ENCODE results near the gene FAT1. TPM values are rescaled to one million over a fixed set of nuclear protein-coding genes. Genes with fewer than 3 reads are reported as not detected.

The FAT1 gene
- total and polyA plus RNA-seq, 2 donors (not counting 1 experiment from before 2014, with no cell fraction given): 151 to 729 TPM

DNA sequence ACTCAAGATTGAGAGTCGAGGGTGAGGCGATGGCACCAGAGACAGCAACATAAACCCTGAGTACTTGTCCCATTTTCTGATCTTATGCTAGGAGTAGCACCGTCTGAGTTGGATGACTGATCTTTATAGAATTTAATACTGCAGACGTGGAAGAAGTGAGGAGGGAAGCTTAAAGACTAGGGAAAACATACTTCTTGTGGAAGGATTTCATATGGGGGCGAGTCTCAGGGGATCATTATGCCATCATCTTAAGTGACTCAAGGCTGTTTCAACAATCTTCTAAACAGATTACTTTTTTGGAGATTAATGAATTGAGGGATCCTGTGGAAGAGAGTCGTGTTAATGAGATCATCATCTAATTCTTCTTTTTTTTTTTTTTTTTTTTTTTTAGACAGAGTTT is 17.2 kb upstream of the FAT1 start:
- peak in 1 of 2 donors; percentile 52 for DNase-seq (ENCODE audit: low read depth in 2 of 2)
- TF ChIP-seq, protein P1, sequence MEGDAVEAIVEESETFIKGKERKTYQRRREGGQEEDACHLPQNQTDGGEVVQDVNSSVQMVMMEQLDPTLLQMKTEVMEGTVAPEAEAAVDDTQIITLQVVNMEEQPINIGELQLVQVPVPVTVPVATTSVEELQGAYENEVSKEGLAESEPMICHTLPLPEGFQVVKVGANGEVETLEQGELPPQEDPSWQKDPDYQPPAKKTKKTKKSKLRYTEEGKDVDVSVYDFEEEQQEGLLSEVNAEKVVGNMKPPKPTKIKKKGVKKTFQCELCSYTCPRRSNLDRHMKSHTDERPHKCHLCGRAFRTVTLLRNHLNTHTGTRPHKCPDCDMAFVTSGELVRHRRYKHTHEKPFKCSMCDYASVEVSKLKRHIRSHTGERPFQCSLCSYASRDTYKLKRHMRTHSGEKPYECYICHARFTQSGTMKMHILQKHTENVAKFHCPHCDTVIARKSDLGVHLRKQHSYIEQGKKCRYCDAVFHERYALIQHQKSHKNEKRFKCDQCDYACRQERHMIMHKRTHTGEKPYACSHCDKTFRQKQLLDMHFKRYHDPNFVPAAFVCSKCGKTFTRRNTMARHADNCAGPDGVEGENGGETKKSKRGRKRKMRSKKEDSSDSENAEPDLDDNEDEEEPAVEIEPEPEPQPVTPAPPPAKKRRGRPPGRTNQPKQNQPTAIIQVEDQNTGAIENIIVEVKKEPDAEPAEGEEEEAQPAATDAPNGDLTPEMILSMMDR (conservative IDR thresholded peaks at IDR 0.05 in 1 of 2, IDR thresholded peaks at IDR 0.05 in 1 of 2; ENCODE audit: low read depth in 1 of 2, low read length in 2 of 2): no peak
- TF ChIP-seq EZH2 (IDR thresholded peaks at IDR 0.05; ENCODE audit: low read length, missing control alignments): no peak
- H4K20me1 ChIP-seq (ENCODE audit: control insufficient read depth, extremely low read depth, insufficient read depth, low read length): no peaks in the 10 kb centered on the region
- no peaks in the 10 kb centered on the region for H3K79me2 ChIP-seq (ENCODE audit: control insufficient read depth, insufficient read depth, low read length)
- H3K9me3 ChIP-seq (ENCODE audit: control insufficient read depth, insufficient read depth, low read depth, low read length): no peaks in the 10 kb centered on the region
- no peak overlapping the region for H3K4me3 ChIP-seq (replicated peaks in 1 of 4; ENCODE audit: control extremely low read depth in 1 of 4, insufficient read depth in 1 of 4, low read depth in 3 of 4, low read length in 4 of 4)
- no peak overlapping the region for H3K9ac ChIP-seq (ENCODE audit: insufficient read depth, low read length)
- H3K27me3 ChIP-seq (ENCODE audit: control insufficient read depth, insufficient read depth, low read length): no peaks in the 10 kb centered on the region
- H3K27ac ChIP-seq (ENCODE audit: insufficient read depth, low read length): no peak overlapping the region
- H3K36me3 ChIP-seq (ENCODE audit: control insufficient read depth, insufficient read depth, low read length): no peaks in the 10 kb centered on the region
- no peaks in the 10 kb centered on the region for H3K4me1 ChIP-seq (ENCODE audit: control insufficient read depth, extremely low read depth, insufficient read depth, low read length)
- H2AFZ ChIP-seq (ENCODE audit: low read length): no peak overlapping the region
- no peak overlapping the region for H3K4me2 ChIP-seq (ENCODE audit: extremely low read depth, insufficient read depth, low read length)

DNA sequence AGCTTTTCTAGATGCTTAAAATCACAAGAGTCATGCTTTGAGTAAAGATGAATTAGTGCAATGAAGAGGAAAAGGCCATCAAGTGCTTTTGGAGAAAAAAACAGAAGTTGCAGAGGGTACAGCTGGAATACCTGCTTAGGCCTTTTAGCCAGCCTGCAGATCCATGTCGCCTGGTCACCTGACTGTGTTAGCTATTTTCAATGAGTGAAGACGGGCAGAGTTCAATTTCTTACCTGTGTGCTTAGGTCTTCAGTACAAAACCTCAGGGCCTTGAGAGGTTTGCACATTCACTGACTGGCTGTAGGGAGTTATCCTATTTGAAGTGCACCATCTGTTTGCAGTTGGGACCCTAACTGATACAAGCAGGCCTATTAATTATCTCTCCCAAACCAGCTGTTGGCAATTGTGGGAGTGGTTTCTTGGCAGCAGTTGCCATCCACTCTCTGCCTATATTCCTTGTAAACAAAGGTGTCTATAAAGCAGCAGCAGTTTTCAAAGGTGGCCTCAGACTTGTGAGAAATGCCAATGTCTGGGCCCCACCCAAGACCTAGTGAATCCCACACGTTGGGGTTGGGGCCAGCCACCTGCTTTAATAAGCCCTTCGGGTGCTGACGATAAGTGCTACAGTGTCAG is 16.3 kb upstream of the FAT1 start:
- no peak for DNase-seq (ENCODE audit: low read depth in 2 of 2)
- H3K4me3 ChIP-seq (replicated peaks in 1 of 4; ENCODE audit: control extremely low read depth in 1 of 4, insufficient read depth in 1 of 4, low read depth in 3 of 4, low read length in 4 of 4): no peak overlapping the region
- H3K27me3 ChIP-seq (ENCODE audit: control insufficient read depth, insufficient read depth, low read length): no peaks in the 10 kb centered on the region
- no peak overlapping the region for H2AFZ ChIP-seq (ENCODE audit: low read length)
- TF ChIP-seq EZH2 (IDR thresholded peaks at IDR 0.05; ENCODE audit: low read length, missing control alignments): no peak
- TF ChIP-seq, protein P1 (conservative IDR thresholded peaks at IDR 0.05 in 1 of 2, IDR thresholded peaks at IDR 0.05 in 1 of 2; ENCODE audit: low read depth in 1 of 2, low read length in 2 of 2): no peak
- no peaks in the 10 kb centered on the region for H3K36me3 ChIP-seq (ENCODE audit: control insufficient read depth, insufficient read depth, low read length)
- no peak overlapping the region for H3K9ac ChIP-seq (ENCODE audit: insufficient read depth, low read length)
- no peaks in the 10 kb centered on the region for H4K20me1 ChIP-seq (ENCODE audit: control insufficient read depth, extremely low read depth, insufficient read depth, low read length)
- no peak overlapping the region for H3K4me2 ChIP-seq (ENCODE audit: extremely low read depth, insufficient read depth, low read length)
- no peaks in the 10 kb centered on the region for H3K4me1 ChIP-seq (ENCODE audit: control insufficient read depth, extremely low read depth, insufficient read depth, low read length)
- H3K27ac ChIP-seq (ENCODE audit: insufficient read depth, low read length): no peak overlapping the region
- no peaks in the 10 kb centered on the region for H3K79me2 ChIP-seq (ENCODE audit: control insufficient read depth, insufficient read depth, low read length)
- H3K9me3 ChIP-seq (ENCODE audit: control insufficient read depth, insufficient read depth, low read depth, low read length): no peaks in the 10 kb centered on the region

DNA sequence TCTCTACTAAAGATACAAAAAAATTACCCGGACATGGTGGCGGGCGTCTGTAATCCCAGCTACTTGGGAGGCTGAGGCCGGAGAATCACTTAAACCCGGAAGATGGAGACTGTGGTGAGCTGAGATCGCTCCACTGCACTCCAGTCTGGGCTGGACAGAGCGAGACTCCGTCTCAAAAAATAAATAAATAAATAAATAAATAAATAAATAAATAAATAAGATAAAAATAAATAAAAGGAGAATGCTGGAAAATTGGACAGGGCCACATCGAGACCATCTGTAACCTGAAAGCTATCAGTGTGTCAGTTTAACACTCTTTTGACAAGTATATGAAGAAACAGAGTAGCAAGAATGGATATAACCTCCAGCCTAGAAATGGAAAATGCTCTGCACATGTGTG is 15.7 kb upstream of the FAT1 start:
- H3K27ac ChIP-seq (ENCODE audit: insufficient read depth, low read length): no peak overlapping the region
- no peaks in the 10 kb centered on the region for H3K4me1 ChIP-seq (ENCODE audit: control insufficient read depth, extremely low read depth, insufficient read depth, low read length)
- no peaks in the 10 kb centered on the region for H3K9me3 ChIP-seq (ENCODE audit: control insufficient read depth, insufficient read depth, low read depth, low read length)
- H3K4me3 ChIP-seq (replicated peaks in 1 of 4; ENCODE audit: control extremely low read depth in 1 of 4, insufficient read depth in 1 of 4, low read depth in 3 of 4, low read length in 4 of 4): no peak overlapping the region
- no peaks in the 10 kb centered on the region for H4K20me1 ChIP-seq (ENCODE audit: control insufficient read depth, extremely low read depth, insufficient read depth, low read length)
- DNase-seq (ENCODE audit: low read depth in 2 of 2): no peak
- H3K79me2 ChIP-seq (ENCODE audit: control insufficient read depth, insufficient read depth, low read length): no peaks in the 10 kb centered on the region
- H3K36me3 ChIP-seq (ENCODE audit: control insufficient read depth, insufficient read depth, low read length): no peaks in the 10 kb centered on the region
- H3K27me3 ChIP-seq (ENCODE audit: control insufficient read depth, insufficient read depth, low read length): no peaks in the 10 kb centered on the region
- no peak overlapping the region for H2AFZ ChIP-seq (ENCODE audit: low read length)
- TF ChIP-seq, protein P1 (conservative IDR thresholded peaks at IDR 0.05 in 1 of 2, IDR thresholded peaks at IDR 0.05 in 1 of 2; ENCODE audit: low read depth in 1 of 2, low read length in 2 of 2): no peak
- no peak for TF ChIP-seq EZH2 (IDR thresholded peaks at IDR 0.05; ENCODE audit: low read length, missing control alignments)
- H3K9ac ChIP-seq (ENCODE audit: insufficient read depth, low read length): no peak overlapping the region
- no peak overlapping the region for H3K4me2 ChIP-seq (ENCODE audit: extremely low read depth, insufficient read depth, low read length)

All from fibroblast of lung (primary cell).